ENCODE data around the gene ZMIZ1.

The ZMIZ1 gene

DNA sequence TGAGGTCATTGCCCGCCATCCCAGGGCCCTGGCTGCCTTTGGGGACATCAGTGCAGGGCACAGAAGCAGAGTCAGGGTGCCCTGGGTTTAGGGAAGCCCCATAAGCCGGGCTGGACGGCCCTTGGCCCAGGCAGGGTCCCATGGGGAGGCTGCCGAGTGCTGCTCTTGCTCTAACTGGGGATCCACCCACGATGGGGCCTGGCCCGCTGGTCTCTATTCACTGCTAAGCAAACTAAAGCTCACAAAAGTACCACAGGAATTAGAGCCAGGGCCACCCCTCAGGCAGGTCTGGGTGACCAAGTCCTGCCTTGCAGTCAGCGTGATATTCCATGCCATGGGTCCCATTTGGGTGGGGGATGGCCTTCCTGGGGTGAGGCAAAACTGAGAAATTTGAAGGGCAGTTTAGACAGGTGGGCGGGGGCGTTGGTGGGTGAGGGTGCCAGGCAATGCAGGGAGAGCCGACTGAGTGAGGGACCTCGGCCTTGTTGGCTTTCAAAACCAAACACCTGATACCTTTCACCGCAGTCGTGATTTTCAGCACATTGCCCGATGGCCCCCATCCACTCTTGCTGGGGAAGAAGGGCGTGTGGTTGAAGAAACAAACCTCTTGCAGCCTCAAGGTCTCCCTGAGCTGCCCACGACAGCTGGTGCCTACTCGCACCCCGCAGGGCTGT, 185.7 kb downstream of the ZMIZ1 start:
- H3K27ac ChIP-seq (ENCODE audit: extremely low read depth, low read depth, low read length): no peak overlapping the region
- no peak overlapping the region for H3K4me3 ChIP-seq (ENCODE audit: low read depth, low read length)
- ChIA-PET POLR2A (no interaction called here), CTCF (no interaction called here)
- TF ChIP-seq ZNF248 (tag by site-specific recombination; IDR thresholded peaks at IDR 0.05): no peak
- no peak for TF ChIP-seq INSM2 (tag by site-specific recombination; IDR thresholded peaks at IDR 0.05)
- no peaks in the 10 kb centered on the region for H3K9me3 ChIP-seq (ENCODE audit: control insufficient read depth, insufficient read depth, low read depth, low read length)
- H3K4me1 ChIP-seq (ENCODE audit: control insufficient read depth, insufficient read depth, low read length): no peaks in the 10 kb centered on the region
- peaks cover 0 to 3% of the 10 kb centered on the region in 2 experiments; a peak in 1 of 3 replicates for H3K36me3 ChIP-seq (ENCODE audit: control insufficient read depth in 2 of 2, insufficient read depth in 1 of 2, low read length in 2 of 2)

DNA sequence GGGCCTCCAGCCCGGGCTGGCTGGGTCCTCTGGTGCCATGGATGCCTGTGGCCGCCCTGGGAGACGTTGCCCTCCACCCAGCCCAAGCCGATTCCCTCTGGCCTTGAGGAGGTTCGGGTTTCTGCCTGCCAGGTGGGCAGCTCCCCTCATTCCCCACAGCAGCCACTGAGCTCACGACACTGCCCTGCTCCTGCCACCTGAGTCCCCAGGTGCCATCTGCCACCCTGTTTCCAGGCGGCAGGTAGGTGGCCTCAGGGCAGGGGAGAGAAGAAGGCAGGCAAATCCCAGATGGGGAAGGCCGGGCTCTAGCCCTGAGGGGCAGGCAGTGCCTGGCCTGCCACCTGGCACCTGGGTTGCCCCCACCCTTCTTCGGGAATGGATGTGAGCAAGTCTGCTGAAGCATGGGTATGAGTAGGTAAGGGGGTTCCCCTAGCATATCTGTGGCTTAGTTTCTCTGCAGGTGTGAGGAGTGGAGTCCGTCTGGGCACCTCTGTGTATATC, 186.3 kb downstream of the ZMIZ1 start:
- Histone ChIP-seq H3K36me3 (ENCODE audit: control insufficient read depth in 2 of 2, insufficient read depth in 1 of 2, low read length in 2 of 2) (peaks cover 0 to 3% of the 10 kb centered on the region in 2 experiments; a peak in 1 of 3 replicates), H3K27ac (ENCODE audit: extremely low read depth, low read depth, low read length) (no peak overlapping the region), H3K4me3 (ENCODE audit: low read depth, low read length) (no peak overlapping the region), H3K4me1 (ENCODE audit: control insufficient read depth, insufficient read depth, low read length) (no peaks in the 10 kb centered on the region), H3K9me3 (ENCODE audit: control insufficient read depth, insufficient read depth, low read depth, low read length) (no peaks in the 10 kb centered on the region)
- TF ChIP-seq ZNF146 (tag by site-specific recombination; IDR thresholded peaks at IDR 0.05) (no peak), INSM2 (tag by site-specific recombination; IDR thresholded peaks at IDR 0.05) (no peak), ZNF140 (tag by site-specific recombination; IDR thresholded peaks at IDR 0.05) (no peak), ZNF776 (tag by site-specific recombination; IDR thresholded peaks at IDR 0.05; ENCODE audit: borderline replicate concordance) (no peak), ZNF76 (tag by site-specific recombination; IDR thresholded peaks at IDR 0.05; ENCODE audit: borderline replicate concordance, low read depth) (no peak), ZNF391 (tag by site-specific recombination; IDR thresholded peaks at IDR 0.05; ENCODE audit: borderline replicate concordance, low read depth) (no peak), YY1 (tag by site-specific recombination; IDR thresholded peaks at IDR 0.05) (no peak), ZNF701 (tag by site-specific recombination; IDR thresholded peaks at IDR 0.05) (no peak), ZNF292 (tag by site-specific recombination; IDR thresholded peaks at IDR 0.05; ENCODE audit: borderline replicate concordance, low read depth) (no peak), ZNF404 (tag by site-specific recombination; IDR thresholded peaks at IDR 0.05) (no peak), MEIS1 (CRISPR knock-in tag; IDR thresholded peaks at IDR 0.05; ENCODE audit: borderline replicate concordance) (no peak), RBAK (tag by site-specific recombination; IDR thresholded peaks at IDR 0.05) (no peak), ZNF560 (tag by site-specific recombination; IDR thresholded peaks at IDR 0.05; ENCODE audit: borderline replicate concordance) (no peak)
- TF ChIP-seq, protein P1, sequence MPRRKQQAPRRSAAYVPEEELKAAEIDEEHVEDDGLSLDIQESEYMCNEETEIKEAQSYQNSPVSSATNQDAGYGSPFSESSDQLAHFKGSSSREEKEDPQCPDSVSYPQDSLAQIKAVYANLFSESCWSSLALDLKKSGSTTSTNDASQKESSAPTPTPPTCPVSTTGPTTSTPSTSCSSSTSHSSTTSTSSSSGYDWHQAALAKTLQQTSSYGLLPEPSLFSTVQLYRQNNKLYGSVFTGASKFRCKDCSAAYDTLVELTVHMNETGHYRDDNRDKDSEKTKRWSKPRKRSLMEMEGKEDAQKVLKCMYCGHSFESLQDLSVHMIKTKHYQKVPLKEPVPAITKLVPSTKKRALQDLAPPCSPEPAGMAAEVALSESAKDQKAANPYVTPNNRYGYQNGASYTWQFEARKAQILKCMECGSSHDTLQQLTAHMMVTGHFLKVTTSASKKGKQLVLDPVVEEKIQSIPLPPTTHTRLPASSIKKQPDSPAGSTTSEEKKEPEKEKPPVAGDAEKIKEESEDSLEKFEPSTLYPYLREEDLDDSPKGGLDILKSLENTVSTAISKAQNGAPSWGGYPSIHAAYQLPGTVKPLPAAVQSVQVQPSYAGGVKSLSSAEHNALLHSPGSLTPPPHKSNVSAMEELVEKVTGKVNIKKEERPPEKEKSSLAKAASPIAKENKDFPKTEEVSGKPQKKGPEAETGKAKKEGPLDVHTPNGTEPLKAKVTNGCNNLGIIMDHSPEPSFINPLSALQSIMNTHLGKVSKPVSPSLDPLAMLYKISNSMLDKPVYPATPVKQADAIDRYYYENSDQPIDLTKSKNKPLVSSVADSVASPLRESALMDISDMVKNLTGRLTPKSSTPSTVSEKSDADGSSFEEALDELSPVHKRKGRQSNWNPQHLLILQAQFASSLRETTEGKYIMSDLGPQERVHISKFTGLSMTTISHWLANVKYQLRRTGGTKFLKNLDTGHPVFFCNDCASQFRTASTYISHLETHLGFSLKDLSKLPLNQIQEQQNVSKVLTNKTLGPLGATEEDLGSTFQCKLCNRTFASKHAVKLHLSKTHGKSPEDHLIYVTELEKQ (tag by site-specific recombination; IDR thresholded peaks at IDR 0.05; ENCODE audit: borderline replicate concordance): no peak
- ChIA-PET POLR2A (no interaction called here), CTCF (no interaction called here)

Data from HEK293 (cell line).